GM12864 (cell line): Measurements from ENCODE around the gene MYD88.

Source experiments
- DNase-seq: peaks from one replicate; pipeline ENCODE4 v3.0.0-alpha.2; 2011; ENCODE audit warnings: low read depth
- H3K4me3 ChIP-seq: 2 replicates; pipeline ENCODE4 v1.5.1; 2011; ENCODE audit warnings: mild to moderate bottlenecking, low read depth, low read length, control low read depth
- CTCF ChIP-seq: IDR thresholded peaks from 2 replicates; pipeline ENCODE4 v1.5.1; 2011; ENCODE audit warnings: low read depth, mild to moderate bottlenecking, moderate library complexity, low read length, control low read depth, inconsistent platforms; ENCODE audit errors: missing control alignments

Gene MYD88

DNA sequence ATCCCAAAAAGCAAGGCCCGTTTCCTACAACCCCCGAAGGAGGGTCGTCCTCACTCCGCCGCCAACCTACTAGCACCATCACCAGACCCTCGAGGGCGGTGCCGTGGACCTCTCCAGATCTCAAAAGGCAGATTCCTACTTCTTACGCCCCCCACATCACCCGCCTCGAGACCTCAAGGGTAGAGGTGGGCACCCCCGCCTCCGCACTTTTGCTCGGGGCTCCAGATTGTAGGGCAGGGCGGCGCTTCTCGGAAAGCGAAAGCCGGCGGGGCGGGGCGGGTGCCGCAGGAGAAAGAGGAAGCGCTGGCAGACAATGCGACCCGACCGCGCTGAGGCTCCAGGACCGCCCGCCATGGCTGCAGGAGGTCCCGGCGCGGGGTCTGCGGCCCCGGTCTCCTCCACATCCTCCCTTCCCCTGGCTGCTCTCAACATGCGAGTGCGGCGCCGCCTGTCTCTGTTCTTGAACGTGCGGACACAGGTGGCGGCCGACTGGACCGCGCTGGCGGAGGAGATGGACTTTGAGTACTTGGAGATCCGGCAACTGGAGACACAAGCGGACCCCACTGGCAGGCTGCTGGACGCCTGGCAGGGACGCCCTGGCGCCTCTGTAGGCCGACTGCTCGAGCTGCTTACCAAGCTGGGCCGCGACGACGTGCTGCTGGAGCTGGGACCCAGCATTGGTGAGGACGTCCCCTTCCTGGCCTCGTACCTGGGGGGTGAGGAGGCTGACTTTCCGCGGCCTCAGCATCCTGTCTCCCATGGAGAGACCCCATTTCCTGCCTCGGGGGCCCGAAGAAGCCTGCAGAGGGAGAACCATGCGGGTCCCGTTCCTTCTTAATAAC is at the start of gene MYD88:
Gene MYD88, plus strand, starts transcription at position 313 of the 842 bp plus-strand sequence. Its CDS starts 40 bp downstream, at position 353.
- TF ChIP-seq CTCF = no peak
- DNase-seq = no peak
- peak within 1 kb of the TSS; percentile 71 for H3K4me3 ChIP-seq

GRCh38 chr3:38089163-38089562 is 49.3 kb upstream of the MYD88 start:
- no peak for TF ChIP-seq CTCF
- DNase-seq = no peak
- H3K4me3 ChIP-seq = no peak overlapping the region

DNA sequence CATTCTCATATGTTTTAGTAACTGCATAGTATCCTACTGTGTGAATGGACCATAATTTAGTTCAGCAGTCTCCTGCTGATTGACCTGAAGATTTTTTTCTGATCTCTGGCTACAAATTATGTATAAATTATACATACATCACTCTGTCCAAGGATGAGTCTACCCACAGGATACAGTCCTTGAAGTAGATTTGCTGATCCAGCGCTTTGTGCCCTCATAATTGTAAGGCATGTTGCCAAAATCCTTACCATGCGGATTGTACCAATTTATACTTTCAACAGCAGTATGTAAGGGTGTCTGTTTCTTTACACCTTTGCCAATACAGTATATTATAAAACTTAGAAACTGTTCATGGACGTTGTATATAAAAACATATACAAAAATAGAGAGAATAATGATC is 48.0 kb upstream of the MYD88 start:
- TF ChIP-seq CTCF = no peak

DNA sequence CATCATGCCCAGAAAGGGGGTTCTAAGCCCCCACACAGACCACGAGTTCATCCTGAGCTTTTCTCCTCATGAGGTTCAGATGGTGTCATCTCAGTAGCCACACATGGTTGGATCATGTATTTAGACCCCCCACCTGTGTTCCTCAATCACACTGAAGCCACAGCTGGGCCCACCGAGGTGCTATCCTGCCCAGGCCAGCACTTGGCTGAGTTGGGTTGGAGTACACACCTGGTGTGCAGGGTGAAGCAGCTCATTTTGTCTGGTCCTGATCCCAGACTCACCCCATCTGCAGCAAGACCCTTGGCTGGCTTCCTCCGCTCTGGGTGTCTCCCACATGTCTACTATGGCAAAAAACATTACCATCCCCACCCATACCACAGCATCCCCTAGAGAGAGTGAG is 43.5 kb upstream of the MYD88 start:
- H3K4me3 ChIP-seq = no peak overlapping the region
- TF ChIP-seq CTCF = no peak
- DNase-seq = no peak

More for the DNA sequence above, 48.0 kb upstream of the MYD88 start:
- no peak for DNase-seq
- no peak overlapping the region for H3K4me3 ChIP-seq

DNA sequence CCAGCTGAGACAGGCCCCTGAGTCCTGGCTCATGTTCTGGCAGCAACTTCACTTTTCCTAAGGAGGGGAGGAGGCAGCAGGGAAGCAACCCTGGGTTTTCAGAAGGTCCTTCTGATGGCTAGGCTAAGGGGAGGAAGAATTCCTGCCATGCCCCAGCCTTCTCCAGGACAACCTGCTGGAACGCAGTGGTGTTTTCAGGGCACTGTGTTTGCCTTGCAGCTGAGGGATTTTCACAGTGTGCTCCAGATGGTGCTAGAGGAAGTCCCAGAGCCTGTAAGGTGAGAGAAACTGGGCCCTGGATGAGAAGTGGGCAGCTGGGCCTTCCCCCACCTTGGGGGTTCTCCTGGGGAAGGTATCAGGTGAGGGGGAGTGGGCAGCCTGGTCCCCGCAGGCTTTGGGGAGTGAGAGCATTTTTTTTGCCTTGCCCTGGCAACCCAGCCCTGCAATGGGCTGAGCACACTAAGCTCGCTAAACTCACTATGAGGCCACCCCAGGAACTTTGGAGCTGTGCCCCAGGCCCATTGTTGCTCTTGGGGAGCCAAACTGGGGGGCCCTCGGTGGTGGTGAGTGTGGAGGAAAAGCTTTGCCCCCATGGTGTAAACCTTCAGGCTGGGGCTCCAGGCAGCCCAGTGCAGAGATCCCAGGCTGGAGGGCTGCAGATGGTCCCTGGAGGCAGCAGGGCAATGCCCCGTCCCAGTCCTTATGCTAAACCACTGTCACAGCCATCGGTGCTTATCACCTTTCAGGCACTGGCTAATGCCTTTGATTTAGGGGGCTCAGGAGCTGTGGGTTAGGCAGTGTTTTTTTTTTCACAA is 42.6 kb upstream of the MYD88 start:
- no peak overlapping the region for H3K4me3 ChIP-seq
- no peak for TF ChIP-seq CTCF
- DNase-seq = no peak

- no peak overlapping the region for H3K4me3 ChIP-seq
Measured at GRCh38 chr3:38097446-38098375, 40.8 kb upstream of the MYD88 start.

More at GRCh38 chr3:38097446-38098375, 40.8 kb upstream of the MYD88 start:
- no peak for TF ChIP-seq CTCF
- DNase-seq = no peak
